ENCODE measurements around the gene WDR35. TPM values are rescaled to one million over a fixed set of nuclear protein-coding genes. Genes with fewer than 3 reads are reported as not detected.

The WDR35 gene
- total and polyA plus RNA-seq, 2 donors (not counting 3 experiments of a cell fraction or from before 2014, with no cell fraction given), result 3.6 to 8.0 TPM

- Histone ChIP-seq H3K27ac (ENCODE audit: insufficient read depth, low read depth, low read length) (no peak overlapping the region), H2AFZ (ENCODE audit: low read depth, low read length) (no peak overlapping the region), H3K27me3 (ENCODE audit: control insufficient read depth in 2 of 2, insufficient read depth in 2 of 2, low read length in 2 of 2) (no peaks in the 10 kb centered on the region), H3K9me1 (replicated peaks; ENCODE audit: control insufficient read depth, extremely low read depth, insufficient read depth, low read length) (no peaks in the 10 kb centered on the region), H3K4me1 (ENCODE audit: control insufficient read depth, extremely low read depth, insufficient read depth, low read length) (peaks cover 42% of the 10 kb centered on the region), H3K36me3 (ENCODE audit: control insufficient read depth in 2 of 2, extremely low read depth in 1 of 2, insufficient read depth in 2 of 2, low read length in 2 of 2) (peaks cover 15% of the 10 kb centered on the region in 2 experiments), H4K20me1 (replicated peaks; ENCODE audit: control insufficient read depth, extremely low read depth, insufficient read depth, low read length) (no peaks in the 10 kb centered on the region), H3K4me3 (replicated peaks in 1 of 3; ENCODE audit: insufficient read depth in 1 of 3, low read depth in 1 of 3, low read length in 3 of 3) (no peak overlapping the region), H3K79me2 (ENCODE audit: control insufficient read depth, insufficient read depth, low read length) (peaks cover 16% of the 10 kb centered on the region), H3K9ac (replicated peaks; ENCODE audit: extremely low read depth, insufficient read depth, low read length) (no peak overlapping the region), H3K4me2 (ENCODE audit: insufficient read depth, low read length) (no peak overlapping the region), H3K9me3 (replicated peaks; ENCODE audit: control insufficient read depth, insufficient read depth, low read length) (no peaks in the 10 kb centered on the region)
- CTCF ChIA-PET, result interaction anchor here (5.9 kb wide), 1 partner anchor 18 kb away, joined by 65 read pairs; no protein-coding TSS in a partner anchor
- FAIRE-seq, result no peak
- BruUV-seq (replicated peaks), result no TSS peak
- POLR2A ChIA-PET, result no interaction called here
- DNase-seq (ENCODE audit: low read depth, low spot score), result no peak
- dilution Hi-C loops (cut with MboI; ENCODE audit: extremely low pct_ligation_motif_present, low sequenced_read_pairs) (no loop called here), intact Hi-C loops (cut with micrococcal nuclease) (no loop called here)
- TF ChIP-seq POLR2A (IDR thresholded peaks at IDR 0.05; ENCODE audit: low read depth, low read length), result no peak
- no peak for TF ChIP-seq MAX (IDR thresholded peaks at IDR 0.05; ENCODE audit: insufficient read depth, insufficient read length)
- no peak for TF ChIP-seq CTCF (IDR thresholded peaks at IDR 0.05; ENCODE audit: extremely low read depth in 1 of 2, insufficient read depth in 1 of 2, low read depth in 1 of 2, low read length in 2 of 2)
- TF ChIP-seq FOS (IDR thresholded peaks at IDR 0.05; ENCODE audit: borderline replicate concordance, insufficient read depth, low read length), result no peak
- no peak for TF ChIP-seq MYC (IDR thresholded peaks at IDR 0.05; ENCODE audit: low read depth, low read length)
- TF ChIP-seq POLR2AphosphoS5 (IDR thresholded peaks at IDR 0.05; ENCODE audit: insufficient read depth, low read depth, low read length), result no peak
- no peak for TF ChIP-seq JUN (IDR thresholded peaks at IDR 0.05; ENCODE audit: borderline replicate concordance, insufficient read depth, insufficient read length, low read depth)
- no peak for TF ChIP-seq EZH2 (IDR thresholded peaks at IDR 0.05; ENCODE audit: borderline replicate concordance, low read depth, low read length, severe bottlenecking)
- no peak for TF ChIP-seq GATA2 (IDR thresholded peaks at IDR 0.05; ENCODE audit: insufficient read depth, insufficient read length, low read depth, low read length)
These were observed 43.4 kb upstream of the WDR35 start for GRCh38 chr2:20033322-20033721.
